ENCODE measurements around the gene C1R. TPM values are rescaled to one million over a fixed set of nuclear protein-coding genes. Genes with fewer than 3 reads are reported as not detected.

C1R gene
- polyA plus RNA-seq (2013), result 7.9 TPM

- peaks cover 0 to 12% (median 5%) of the 10 kb centered on the region in 4 experiments for H3K4me1 ChIP-seq (ENCODE audit: control extremely low read depth in 1 of 4, control insufficient read depth in 4 of 4, insufficient read depth in 4 of 4, low read length in 3 of 4)
- H3K27me3 ChIP-seq (replicated peaks in 2 of 5; ENCODE audit: control insufficient read depth in 4 of 5, insufficient read depth in 5 of 5, low read length in 4 of 5), result no peaks in the 10 kb centered on the region
- DNase-seq, result peak; percentile 61 to 78 (median 68)
- H3K9me3 ChIP-seq (ENCODE audit: control extremely low read depth in 1 of 5, control insufficient read depth in 4 of 5, insufficient read depth in 2 of 5, low read depth in 1 of 5, low read length in 4 of 5), result no peaks in the 10 kb centered on the region
- H3K4me3 ChIP-seq (ENCODE audit: control insufficient read depth in 1 of 7, extremely low read depth in 1 of 7, insufficient read depth in 4 of 7, low read depth in 2 of 7, low read length in 6 of 7), result peak within 1 kb of the TSS; percentile 19 to 89 (median 65)
- ChIA-PET POLR2A (no interaction called here), CTCF (interaction anchor here (0.8 to 8.1 kb wide), 17 partner anchors 10 to 186 kb away, joined by 3 to 55 read pairs (median 4); partner anchors contain the start of genes C12orf57, C1RL and C1S)
- WGBS (ENCODE audit: insufficient coverage), result 24% methylated on average over 6 of the region's 16 CpGs
- H3K27ac ChIP-seq (ENCODE audit: insufficient read depth in 1 of 2, low read depth in 1 of 2, low read length in 2 of 2, poor library complexity in 1 of 2, severe bottlenecking in 2 of 2), result no peak within 1 kb of the TSS
- peaks cover 0 to 10% (median 2%) of the 10 kb centered on the region in 4 experiments for H3K36me3 ChIP-seq (ENCODE audit: control insufficient read depth in 4 of 4, insufficient read depth in 4 of 4, low read length in 3 of 4)
These were observed at the start of gene C1R for GRCh38 chr12:7092229-7092985. Gene C1R (minus strand): TSS chr12:7092445. CDS start chr12:7092388, 57 bp downstream.

- Histone ChIP-seq H3K9me3 (ENCODE audit: control extremely low read depth in 1 of 5, control insufficient read depth in 4 of 5, insufficient read depth in 2 of 5, low read depth in 1 of 5, low read length in 4 of 5) (no peaks in the 10 kb centered on the region), H3K36me3 (ENCODE audit: control insufficient read depth in 4 of 4, insufficient read depth in 4 of 4, low read length in 3 of 4) (peaks cover 13 to 61% (median 43%) of the 10 kb centered on the region in 4 experiments), H3K4me1 (ENCODE audit: control extremely low read depth in 1 of 4, control insufficient read depth in 4 of 4, insufficient read depth in 4 of 4, low read length in 3 of 4) (no peaks in the 10 kb centered on the region), H3K27ac (ENCODE audit: insufficient read depth in 1 of 2, low read depth in 1 of 2, low read length in 2 of 2, poor library complexity in 1 of 2, severe bottlenecking in 2 of 2) (no peak overlapping the region), H3K27me3 (replicated peaks in 2 of 5; ENCODE audit: control insufficient read depth in 4 of 5, insufficient read depth in 5 of 5, low read length in 4 of 5) (no peaks in the 10 kb centered on the region), H3K4me3 (ENCODE audit: control insufficient read depth in 1 of 7, extremely low read depth in 1 of 7, insufficient read depth in 4 of 7, low read depth in 2 of 7, low read length in 6 of 7) (no peak overlapping the region)
- WGBS (ENCODE audit: insufficient coverage), result 100% methylated on average over 5 of the region's 7 CpGs
- no peak for DNase-seq
- ChIA-PET POLR2A (no interaction called here), CTCF (interaction anchor here (0.6 to 5.0 kb wide), 15 partner anchors 9 to 497 kb away, joined by 3 to 49 read pairs (median 4); partner anchors contain the start of genes C1RL and PEX5)
These were observed 49.2 kb upstream of the C1R start for GRCh38 chr12:7141351-7142005.

- WGBS (ENCODE audit: insufficient coverage), result 100% methylated on average over 1 of the region's 2 CpGs
- POLR2A ChIA-PET, result no interaction called here
- CTCF ChIA-PET, result interaction anchor here (0.9 to 1.5 kb wide), 4 partner anchors 8 to 321 kb away, joined by 3 read pairs; no protein-coding TSS in a partner anchor
These were observed 47.0 kb upstream of the C1R start for GRCh38 chr12:7139200-7139599.

DNA sequence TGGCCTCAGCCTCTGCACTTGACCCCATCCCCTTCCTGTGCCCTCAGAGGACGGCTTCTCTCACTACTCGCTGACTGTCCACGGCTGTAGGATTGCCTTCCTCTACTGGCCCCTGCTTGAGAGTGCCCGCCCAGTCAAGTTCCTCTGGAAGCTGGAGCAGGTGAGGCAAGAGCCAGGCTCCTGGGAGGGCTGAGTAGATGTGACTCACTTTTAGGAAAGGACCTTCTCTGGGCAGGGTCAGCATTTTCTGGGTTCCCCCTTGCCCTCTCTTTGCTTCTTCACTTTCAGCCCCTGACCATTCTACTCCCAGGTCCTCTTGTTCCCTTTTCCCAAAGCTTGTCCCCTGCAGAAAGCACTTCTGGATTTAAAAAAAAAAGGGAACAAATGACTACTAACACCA, 45.7 kb upstream of the C1R start:
- Histone ChIP-seq H3K27ac (ENCODE audit: insufficient read depth in 1 of 2, low read depth in 1 of 2, low read length in 2 of 2, poor library complexity in 1 of 2, severe bottlenecking in 2 of 2) (no peak overlapping the region), H3K27me3 (replicated peaks in 2 of 5; ENCODE audit: control insufficient read depth in 4 of 5, insufficient read depth in 5 of 5, low read length in 4 of 5) (no peaks in the 10 kb centered on the region), H3K4me3 (ENCODE audit: control insufficient read depth in 1 of 7, extremely low read depth in 1 of 7, insufficient read depth in 4 of 7, low read depth in 2 of 7, low read length in 6 of 7) (no peak overlapping the region), H3K4me1 (ENCODE audit: control extremely low read depth in 1 of 4, control insufficient read depth in 4 of 4, insufficient read depth in 4 of 4, low read length in 3 of 4) (peaks cover 0 to under 1% (median 0%) of the 10 kb centered on the region in 4 experiments), H3K9me3 (ENCODE audit: control extremely low read depth in 1 of 5, control insufficient read depth in 4 of 5, insufficient read depth in 2 of 5, low read depth in 1 of 5, low read length in 4 of 5) (no peaks in the 10 kb centered on the region), H3K36me3 (ENCODE audit: control insufficient read depth in 4 of 4, insufficient read depth in 4 of 4, low read length in 3 of 4) (peaks cover 12 to 73% (median 44%) of the 10 kb centered on the region in 4 experiments)
- ChIA-PET CTCF (no interaction called here), POLR2A (no interaction called here)
- WGBS (ENCODE audit: insufficient coverage), result 93% methylated on average over 3 of the region's 4 CpGs
- DNase-seq, result no peak

More at GRCh38 chr12:7139200-7139599, 47.0 kb upstream of the C1R start:
- H3K27ac ChIP-seq (ENCODE audit: insufficient read depth in 1 of 2, low read depth in 1 of 2, low read length in 2 of 2, poor library complexity in 1 of 2, severe bottlenecking in 2 of 2), result no peak overlapping the region
- no peak for DNase-seq
- peaks cover 9 to 74% (median 48%) of the 10 kb centered on the region in 4 experiments for H3K36me3 ChIP-seq (ENCODE audit: control insufficient read depth in 4 of 4, insufficient read depth in 4 of 4, low read length in 3 of 4)
- no peak overlapping the region for H3K4me3 ChIP-seq (ENCODE audit: control insufficient read depth in 1 of 7, extremely low read depth in 1 of 7, insufficient read depth in 4 of 7, low read depth in 2 of 7, low read length in 6 of 7)
- H3K9me3 ChIP-seq (ENCODE audit: control extremely low read depth in 1 of 5, control insufficient read depth in 4 of 5, insufficient read depth in 2 of 5, low read depth in 1 of 5, low read length in 4 of 5), result no peaks in the 10 kb centered on the region
- H3K27me3 ChIP-seq (replicated peaks in 2 of 5; ENCODE audit: control insufficient read depth in 4 of 5, insufficient read depth in 5 of 5, low read length in 4 of 5), result no peaks in the 10 kb centered on the region
- no peaks in the 10 kb centered on the region for H3K4me1 ChIP-seq (ENCODE audit: control extremely low read depth in 1 of 4, control insufficient read depth in 4 of 4, insufficient read depth in 4 of 4, low read length in 3 of 4)

GRCh38 chr12:7136676-7137075, 44.4 kb upstream of the C1R start:
- Histone ChIP-seq H3K36me3 (ENCODE audit: control insufficient read depth in 4 of 4, insufficient read depth in 4 of 4, low read length in 3 of 4) (peaks cover 12 to 68% (median 42%) of the 10 kb centered on the region in 4 experiments), H3K4me1 (ENCODE audit: control extremely low read depth in 1 of 4, control insufficient read depth in 4 of 4, insufficient read depth in 4 of 4, low read length in 3 of 4) (peaks cover 2 to 10% (median 10%) of the 10 kb centered on the region in 4 experiments), H3K4me3 (ENCODE audit: control insufficient read depth in 1 of 7, extremely low read depth in 1 of 7, insufficient read depth in 4 of 7, low read depth in 2 of 7, low read length in 6 of 7) (no peak overlapping the region), H3K9me3 (ENCODE audit: control extremely low read depth in 1 of 5, control insufficient read depth in 4 of 5, insufficient read depth in 2 of 5, low read depth in 1 of 5, low read length in 4 of 5) (no peaks in the 10 kb centered on the region), H3K27ac (ENCODE audit: insufficient read depth in 1 of 2, low read depth in 1 of 2, low read length in 2 of 2, poor library complexity in 1 of 2, severe bottlenecking in 2 of 2) (no peak overlapping the region), H3K27me3 (replicated peaks in 2 of 5; ENCODE audit: control insufficient read depth in 4 of 5, insufficient read depth in 5 of 5, low read length in 4 of 5) (no peaks in the 10 kb centered on the region)
- CTCF ChIA-PET, result interaction anchor here (1.4 kb wide), 1 partner anchor 8 kb away, joined by 9 read pairs; no protein-coding TSS in a partner anchor
- no peak for DNase-seq
- POLR2A ChIA-PET, result no interaction called here
- WGBS (ENCODE audit: insufficient coverage), result 100% methylated on average over 3 of the region's 3 CpGs

DNA sequence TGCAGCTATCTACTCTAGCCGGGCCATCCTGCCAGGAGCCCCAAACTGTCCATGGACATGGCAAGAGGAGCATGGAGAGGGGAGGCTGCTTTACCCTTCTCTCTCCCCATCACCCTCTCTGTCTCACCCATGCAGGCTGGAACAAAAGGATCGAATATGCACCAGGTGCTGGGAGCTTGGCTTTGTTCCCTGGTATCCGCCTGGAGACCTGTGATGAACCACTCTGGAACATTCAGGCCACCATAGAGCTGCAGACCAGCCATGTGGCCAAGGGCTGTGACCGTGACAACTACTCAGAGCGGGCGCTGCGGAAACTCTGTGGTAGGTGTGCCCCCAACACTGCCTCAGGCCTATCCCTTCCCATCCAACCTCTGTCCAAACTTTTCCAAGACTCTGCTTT, 43.8 kb upstream of the C1R start:
- H3K9me3 ChIP-seq (ENCODE audit: control extremely low read depth in 1 of 5, control insufficient read depth in 4 of 5, insufficient read depth in 2 of 5, low read depth in 1 of 5, low read length in 4 of 5), result no peaks in the 10 kb centered on the region

More for the DNA sequence above, 43.8 kb upstream of the C1R start:
- 85% methylated on average over 3 of the region's 7 CpGs for WGBS (ENCODE audit: insufficient coverage)
- H3K4me3 ChIP-seq (ENCODE audit: control insufficient read depth in 1 of 7, extremely low read depth in 1 of 7, insufficient read depth in 4 of 7, low read depth in 2 of 7, low read length in 6 of 7), result no peak overlapping the region
- POLR2A ChIA-PET, result no interaction called here
- H3K36me3 ChIP-seq (ENCODE audit: control insufficient read depth in 4 of 4, insufficient read depth in 4 of 4, low read length in 3 of 4), result peaks cover 12 to 62% (median 38%) of the 10 kb centered on the region in 4 experiments
- CTCF ChIA-PET, result interaction anchor here (0.8 to 1.4 kb wide), 2 partner anchors 8 to 17 kb away, joined by 3 to 9 read pairs; no protein-coding TSS in a partner anchor
- peaks cover 3 to 16% (median 16%) of the 10 kb centered on the region in 4 experiments for H3K4me1 ChIP-seq (ENCODE audit: control extremely low read depth in 1 of 4, control insufficient read depth in 4 of 4, insufficient read depth in 4 of 4, low read length in 3 of 4)
- no peaks in the 10 kb centered on the region for H3K27me3 ChIP-seq (replicated peaks in 2 of 5; ENCODE audit: control insufficient read depth in 4 of 5, insufficient read depth in 5 of 5, low read length in 4 of 5)
- H3K27ac ChIP-seq (ENCODE audit: insufficient read depth in 1 of 2, low read depth in 1 of 2, low read length in 2 of 2, poor library complexity in 1 of 2, severe bottlenecking in 2 of 2), result no peak overlapping the region
- no peak for DNase-seq
